ENCODE data around the gene TAF5L. TPM values are rescaled to one million over a fixed set of nuclear protein-coding genes. Genes with fewer than 3 reads are reported as not detected.
"Not testable (repeated sequence)": the region's sequence is repeated elsewhere in the genome, so short reads cannot be mapped to it uniquely, and the experiment has no call there.

TAF5L gene
- total and polyA plus RNA-seq, 10 donors, result 7.0 to 24.7 (median 17.8) TPM

DNA sequence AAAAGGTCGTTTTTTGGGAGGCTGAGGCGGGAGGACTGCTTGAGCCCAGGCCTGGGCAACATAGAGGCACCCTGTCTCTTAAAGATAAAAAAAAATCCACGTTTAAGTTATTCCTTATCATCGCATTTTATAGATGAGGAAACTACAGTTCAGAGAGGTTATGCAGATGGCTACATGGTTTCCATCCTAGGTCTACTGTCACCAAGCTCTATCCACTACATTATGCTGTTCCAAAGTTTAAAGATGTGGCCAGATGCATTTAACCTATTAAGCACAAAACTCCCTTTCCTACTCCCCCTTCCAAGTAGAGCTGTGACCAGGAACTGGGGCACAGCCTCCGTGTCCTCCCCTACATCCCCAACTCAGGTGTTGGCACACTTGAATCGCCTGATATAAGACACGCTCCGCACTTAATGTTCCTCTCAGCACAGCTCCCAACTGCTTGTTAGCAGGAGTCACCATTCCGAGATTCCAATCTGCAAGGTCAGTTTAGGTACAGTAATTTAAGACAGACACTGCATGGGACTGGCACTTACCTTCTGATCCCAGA is 1.3 kb downstream of the TAF5L start:
- no peaks in the 10 kb centered on the region for H3K27me3 ChIP-seq (replicated peaks in 1 of 7)
- WGBS, 5 donors, result 49 to 62% (median 56%) methylated on average over 9 of the region's 9 CpGs
- peaks cover 0 to 7% (median 0%) of the 10 kb centered on the region in 6 donors for H3K36me3 ChIP-seq
- intact Hi-C loops (cut with DNase I; ENCODE audit: low total_unique reads), result loop anchor here (5.0 kb wide), 1 partner anchor 67 kb away; the partner anchor contains the start of gene ABCB10
- no peaks in the 10 kb centered on the region for H3K9me3 ChIP-seq
- H3K27ac ChIP-seq, result peak overlapping the region in 4 of 8 donors; percentile 91 to 96 (median 92)
- H3K4me1 ChIP-seq, result peaks cover 21 to 82% (median 40%) of the 10 kb centered on the region in 6 donors
- DNase-seq, result no peak
- H3K4me3 ChIP-seq, result peak overlapping the region; percentile 84 to 100 (median 93)
- TF ChIP-seq, protein P1, sequence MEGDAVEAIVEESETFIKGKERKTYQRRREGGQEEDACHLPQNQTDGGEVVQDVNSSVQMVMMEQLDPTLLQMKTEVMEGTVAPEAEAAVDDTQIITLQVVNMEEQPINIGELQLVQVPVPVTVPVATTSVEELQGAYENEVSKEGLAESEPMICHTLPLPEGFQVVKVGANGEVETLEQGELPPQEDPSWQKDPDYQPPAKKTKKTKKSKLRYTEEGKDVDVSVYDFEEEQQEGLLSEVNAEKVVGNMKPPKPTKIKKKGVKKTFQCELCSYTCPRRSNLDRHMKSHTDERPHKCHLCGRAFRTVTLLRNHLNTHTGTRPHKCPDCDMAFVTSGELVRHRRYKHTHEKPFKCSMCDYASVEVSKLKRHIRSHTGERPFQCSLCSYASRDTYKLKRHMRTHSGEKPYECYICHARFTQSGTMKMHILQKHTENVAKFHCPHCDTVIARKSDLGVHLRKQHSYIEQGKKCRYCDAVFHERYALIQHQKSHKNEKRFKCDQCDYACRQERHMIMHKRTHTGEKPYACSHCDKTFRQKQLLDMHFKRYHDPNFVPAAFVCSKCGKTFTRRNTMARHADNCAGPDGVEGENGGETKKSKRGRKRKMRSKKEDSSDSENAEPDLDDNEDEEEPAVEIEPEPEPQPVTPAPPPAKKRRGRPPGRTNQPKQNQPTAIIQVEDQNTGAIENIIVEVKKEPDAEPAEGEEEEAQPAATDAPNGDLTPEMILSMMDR (IDR thresholded peaks at IDR 0.05 in 8 of 11, conservative IDR thresholded peaks at IDR 0.05 in 3 of 11), result no peak
- no peak for TF ChIP-seq POLR2A (IDR thresholded peaks at IDR 0.05)
- no peak for TF ChIP-seq POLR2AphosphoS5 (IDR thresholded peaks at IDR 0.05)

DNA sequence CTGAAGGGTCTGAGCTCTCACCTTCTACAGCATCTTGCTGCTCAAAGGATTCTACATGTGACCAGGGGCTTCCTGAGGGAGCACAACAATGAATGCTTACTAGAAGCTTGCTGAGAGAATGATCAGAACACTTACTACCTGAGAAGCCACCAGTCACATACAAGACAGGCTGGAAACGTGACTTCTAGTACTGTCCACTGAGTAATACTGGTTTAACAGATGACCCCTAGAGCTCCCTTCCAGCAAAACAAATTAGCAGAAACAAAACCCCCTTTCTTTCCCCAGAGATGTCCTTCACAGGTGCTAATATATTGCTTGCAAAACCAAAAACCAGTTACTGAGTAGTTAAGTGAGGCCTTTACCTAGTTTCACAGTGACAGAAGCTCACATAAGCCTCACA is 2.1 kb downstream of the TAF5L start:
- Histone ChIP-seq H3K4me1 (peaks cover 21 to 89% (median 47%) of the 10 kb centered on the region in 6 donors), H3K27me3 (replicated peaks in 1 of 7) (no peaks in the 10 kb centered on the region), H3K9me3 (no peaks in the 10 kb centered on the region), H3K36me3 (peaks cover 0 to 4% (median 0%) of the 10 kb centered on the region in 6 donors), H3K27ac (no peak overlapping the region), H3K4me3 (no peak overlapping the region)
- intact Hi-C loops (cut with DNase I; ENCODE audit: low total_unique reads), result no loop called here
- TF ChIP-seq POLR2A (IDR thresholded peaks at IDR 0.05), result no peak
- TF ChIP-seq, protein P1 (IDR thresholded peaks at IDR 0.05 in 8 of 11, conservative IDR thresholded peaks at IDR 0.05 in 3 of 11), result no peak
- TF ChIP-seq POLR2AphosphoS5 (IDR thresholded peaks at IDR 0.05), result no peak
- 63 to 95% (median 79%) methylated on average over 1 of the region's 1 CpG for WGBS, 5 donors
- DNase-seq, result no peak

DNA sequence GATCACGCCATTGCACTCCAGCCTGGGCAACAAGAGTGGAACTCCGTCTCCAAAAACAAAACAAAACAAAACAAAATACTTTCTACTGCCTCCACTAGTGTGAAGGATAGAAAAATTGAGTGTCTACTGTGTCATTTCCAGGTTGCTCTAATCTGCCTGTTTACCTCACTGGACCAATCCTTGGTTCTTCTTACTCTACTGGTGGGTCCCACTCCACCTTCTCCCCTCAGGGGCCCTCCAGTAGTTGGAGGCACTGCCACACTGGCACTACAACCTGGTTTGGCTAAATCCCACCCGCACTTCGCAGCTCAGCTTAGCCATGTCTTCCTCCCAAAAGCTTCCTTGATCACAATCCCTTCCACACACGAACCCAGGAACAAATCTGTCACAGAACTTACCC is 2.7 kb downstream of the TAF5L start:
- 86 to 95% (median 89%) methylated on average over 5 of the region's 5 CpGs for WGBS, 5 donors
- intact Hi-C loops (cut with DNase I; ENCODE audit: low total_unique reads), result no loop called here

GRCh38 chr1:229622641-229623120 is 3.2 kb downstream of the TAF5L start:
- H3K9me3 ChIP-seq; H3K4me3 ChIP-seq; DNase-seq; H3K27ac ChIP-seq; intact Hi-C loops (cut with DNase I; ENCODE audit: low total_unique reads); H3K27me3 ChIP-seq (replicated peaks in 1 of 7); H3K36me3 ChIP-seq: not testable (repeated sequence)
- 82 to 94% (median 87%) methylated on average over 10 of the region's 10 CpGs for WGBS, 5 donors
- H3K4me1 ChIP-seq, result peaks cover 21 to 87% (median 48%) of the 10 kb centered on the region in 6 donors

More for the DNA sequence above, 2.7 kb downstream of the TAF5L start:
- H3K27me3 ChIP-seq (replicated peaks in 1 of 7), result no peaks in the 10 kb centered on the region
- TF ChIP-seq POLR2AphosphoS5 (IDR thresholded peaks at IDR 0.05) (no peak), POLR2A (IDR thresholded peaks at IDR 0.05) (no peak)
- TF ChIP-seq, protein P1 (IDR thresholded peaks at IDR 0.05 in 8 of 11, conservative IDR thresholded peaks at IDR 0.05 in 3 of 11), result no peak
- no peak overlapping the region for H3K4me3 ChIP-seq
- H3K27ac ChIP-seq, result no peak overlapping the region
- no peak for DNase-seq
- H3K9me3 ChIP-seq, result no peaks in the 10 kb centered on the region
- no peaks in the 10 kb centered on the region for H3K36me3 ChIP-seq
- H3K4me1 ChIP-seq, result peaks cover 21 to 87% (median 48%) of the 10 kb centered on the region in 6 donors

Measured in spleen (tissue), 11 donors.